Central memory CD8-positive, alpha-beta T cell (primary cell): Measurements from ENCODE around the gene HOXB7.

ENCODE experiments used
- ATAC-seq: fragments of 150-1000 bp; cut with Tn5 transposase; replicated peaks from 2 replicates; pipeline ENCODE4 v1.10.0; 2022; ENCODE audit warnings: mild to moderate bottlenecking, moderate FRiP score, moderate number of reproducible peaks; ENCODE audit not compliant: poor library complexity, severe bottlenecking; ENCODE audit errors: extremely low read depth
- DNase-seq, 2 donors: peaks; one replicate each; pipeline ENCODE4 v3.0.0; 2021; ENCODE audit warnings: low spot score in 2 of 2
- H3K27ac Mint-ChIP-seq: one replicate; pipeline ENCODE4 v1.8.0; 2022; ENCODE audit warnings: low read depth, mild to moderate bottlenecking, moderate library complexity, mixed read lengths
- H3K27me3 Mint-ChIP-seq: one replicate; pipeline ENCODE4 v1.8.0; 2022; ENCODE audit warnings: mixed read lengths
- H3K36me3 Mint-ChIP-seq: one replicate; pipeline ENCODE4 v1.8.0; 2022; ENCODE audit warnings: mild to moderate bottlenecking, moderate library complexity, mixed read lengths; ENCODE audit not compliant: insufficient read depth
- H3K4me1 Mint-ChIP-seq: one replicate; pipeline ENCODE4 v1.8.0; 2022; ENCODE audit warnings: mixed read lengths
- H3K4me3 Mint-ChIP-seq: one replicate; pipeline ENCODE4 v1.8.0; 2022; ENCODE audit warnings: mild to moderate bottlenecking, moderate library complexity, mixed read lengths
- H3K9me3 Mint-ChIP-seq: one replicate; pipeline ENCODE4 v1.8.0; 2022; ENCODE audit warnings: mixed read lengths

The HOXB7 gene

GRCh38 chr17:48642059-48642842 is 31.4 kb upstream of the HOXB7 start:
- Mint-ChIP-seq H3K36me3 (peaks cover 12% of the 10 kb centered on the region), H3K27me3 (peaks cover 82% of the 10 kb centered on the region), H3K9me3 (no peaks in the 10 kb centered on the region), H3K4me1 (peaks cover 24% of the 10 kb centered on the region), H3K4me3 (no peak overlapping the region), H3K27ac (no peak overlapping the region)
- ATAC-seq, result no peak
- no peak for DNase-seq

- Mint-ChIP-seq H3K27me3 (peaks cover 86% of the 10 kb centered on the region), H3K36me3 (peaks cover 7% of the 10 kb centered on the region), H3K4me3 (no peak overlapping the region), H3K9me3 (no peaks in the 10 kb centered on the region), H3K4me1 (peaks cover 23% of the 10 kb centered on the region), H3K27ac (no peak overlapping the region)
- no peak for DNase-seq
- no peak for ATAC-seq
Measured at GRCh38 chr17:48641541-48642058, 30.8 kb upstream of the HOXB7 start.

GRCh38 chr17:48640858-48641180 is 30.0 kb upstream of the HOXB7 start:
- no peaks in the 10 kb centered on the region for H3K9me3 Mint-ChIP-seq
- ATAC-seq, result no peak
- no peak for DNase-seq
- no peak overlapping the region for H3K4me3 Mint-ChIP-seq
- no peak overlapping the region for H3K27ac Mint-ChIP-seq
- peaks cover 21% of the 10 kb centered on the region for H3K4me1 Mint-ChIP-seq
- H3K27me3 Mint-ChIP-seq, result peaks cover 86% of the 10 kb centered on the region
- H3K36me3 Mint-ChIP-seq, result peaks cover 3% of the 10 kb centered on the region

- Mint-ChIP-seq H3K36me3 (peaks cover 4% of the 10 kb centered on the region), H3K4me3 (no peak overlapping the region), H3K27me3 (peaks cover 86% of the 10 kb centered on the region), H3K27ac (no peak overlapping the region), H3K4me1 (peaks cover 15% of the 10 kb centered on the region), H3K9me3 (no peaks in the 10 kb centered on the region)
- DNase-seq (no peak), ATAC-seq (no peak)
Measured at GRCh38 chr17:48639982-48640857, 29.4 kb upstream of the HOXB7 start.

- H3K4me3 Mint-ChIP-seq, result no peak overlapping the region
- DNase-seq (no peak), ATAC-seq (no peak)
- peaks cover 15% of the 10 kb centered on the region for H3K4me1 Mint-ChIP-seq
- H3K9me3 Mint-ChIP-seq, result no peaks in the 10 kb centered on the region
- no peak overlapping the region for H3K27ac Mint-ChIP-seq
- H3K27me3 Mint-ChIP-seq, result peaks cover 84% of the 10 kb centered on the region
- peaks cover 4% of the 10 kb centered on the region for H3K36me3 Mint-ChIP-seq
Measured at GRCh38 chr17:48639136-48639535, 28.3 kb upstream of the HOXB7 start.

- ATAC-seq, result no peak
Measured at GRCh38 chr17:48637323-48638260, 26.8 kb upstream of the HOXB7 start.

GRCh38 chr17:48636177-48637018 is 25.6 kb upstream of the HOXB7 start:
- Mint-ChIP-seq H3K36me3 (peaks cover 4% of the 10 kb centered on the region), H3K27me3 (peaks cover 79% of the 10 kb centered on the region)
- DNase-seq, result peak in 1 of 2 donors; percentile 55

More at GRCh38 chr17:48637323-48638260, 26.8 kb upstream of the HOXB7 start:
- Mint-ChIP-seq H3K4me3 (no peak overlapping the region), H3K36me3 (peaks cover 4% of the 10 kb centered on the region), H3K4me1 (peaks cover 15% of the 10 kb centered on the region), H3K9me3 (no peaks in the 10 kb centered on the region), H3K27ac (no peak overlapping the region), H3K27me3 (peaks cover 79% of the 10 kb centered on the region)
- no peak for DNase-seq

GRCh38 chr17:48634493-48635208 is 23.8 kb upstream of the HOXB7 start:
- Mint-ChIP-seq H3K4me1 (peaks cover 6% of the 10 kb centered on the region), H3K9me3 (no peaks in the 10 kb centered on the region), H3K27me3 (peaks cover 79% of the 10 kb centered on the region), H3K27ac (no peak overlapping the region), H3K4me3 (peak overlapping the region; percentile 54), H3K36me3 (peaks cover 4% of the 10 kb centered on the region)
- DNase-seq, result no peak
- ATAC-seq, result no peak

More at GRCh38 chr17:48636177-48637018, 25.6 kb upstream of the HOXB7 start:
- Mint-ChIP-seq H3K4me1 (peaks cover 9% of the 10 kb centered on the region), H3K9me3 (no peaks in the 10 kb centered on the region), H3K4me3 (peak overlapping the region; percentile 44), H3K27ac (no peak overlapping the region)
- peak; percentile 75 for ATAC-seq

GRCh38 chr17:48633266-48633677 is 22.5 kb upstream of the HOXB7 start:
- Mint-ChIP-seq H3K4me3 (peak overlapping the region; percentile 16), H3K36me3 (peaks cover 4% of the 10 kb centered on the region), H3K27me3 (peaks cover 88% of the 10 kb centered on the region), H3K27ac (no peak overlapping the region), H3K9me3 (no peaks in the 10 kb centered on the region), H3K4me1 (peaks cover 6% of the 10 kb centered on the region)
- ATAC-seq, result no peak
- DNase-seq, result no peak

GRCh38 chr17:48632579-48633265 is 21.9 kb upstream of the HOXB7 start:
- H3K27me3 Mint-ChIP-seq, result peaks cover 91% of the 10 kb centered on the region
- peaks cover 4% of the 10 kb centered on the region for H3K36me3 Mint-ChIP-seq
- H3K4me1 Mint-ChIP-seq, result peaks cover 6% of the 10 kb centered on the region
- H3K27ac Mint-ChIP-seq, result no peak overlapping the region
- no peak for ATAC-seq
- H3K9me3 Mint-ChIP-seq, result no peaks in the 10 kb centered on the region
- DNase-seq, result no peak
- H3K4me3 Mint-ChIP-seq, result peak overlapping the region; percentile 16
